ENCODE results near the gene SAA1. TPM values are rescaled to one million over a fixed set of nuclear protein-coding genes. Genes with fewer than 3 reads are reported as not detected.
"Not testable (repeated sequence)": the region's sequence is repeated elsewhere in the genome, so short reads cannot be mapped to it uniquely, and the experiment has no call there.

The SAA1 gene
- polyA plus RNA-seq, 1 donor: not detected

DNA sequence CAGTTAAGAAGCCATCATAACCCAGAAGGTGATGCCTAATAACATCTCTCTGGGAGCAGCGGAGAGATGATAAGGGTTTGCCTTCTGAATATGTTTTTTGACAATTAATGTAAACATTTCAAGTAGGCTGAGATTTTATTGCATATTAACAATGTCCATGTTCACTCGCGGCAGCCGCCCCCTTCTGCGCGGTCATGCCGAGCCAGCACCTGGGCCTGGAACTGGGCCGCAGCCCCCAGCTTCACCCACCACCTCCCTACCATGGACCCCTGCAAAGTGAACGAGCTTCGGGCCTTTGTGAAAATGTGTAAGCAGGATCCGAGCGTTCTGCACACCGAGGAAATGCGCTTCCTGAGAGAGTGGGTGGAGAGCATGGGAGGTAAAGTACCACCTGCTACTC is 4.3 kb upstream of the SAA1 start:
- DNase-seq: no peak

DNA sequence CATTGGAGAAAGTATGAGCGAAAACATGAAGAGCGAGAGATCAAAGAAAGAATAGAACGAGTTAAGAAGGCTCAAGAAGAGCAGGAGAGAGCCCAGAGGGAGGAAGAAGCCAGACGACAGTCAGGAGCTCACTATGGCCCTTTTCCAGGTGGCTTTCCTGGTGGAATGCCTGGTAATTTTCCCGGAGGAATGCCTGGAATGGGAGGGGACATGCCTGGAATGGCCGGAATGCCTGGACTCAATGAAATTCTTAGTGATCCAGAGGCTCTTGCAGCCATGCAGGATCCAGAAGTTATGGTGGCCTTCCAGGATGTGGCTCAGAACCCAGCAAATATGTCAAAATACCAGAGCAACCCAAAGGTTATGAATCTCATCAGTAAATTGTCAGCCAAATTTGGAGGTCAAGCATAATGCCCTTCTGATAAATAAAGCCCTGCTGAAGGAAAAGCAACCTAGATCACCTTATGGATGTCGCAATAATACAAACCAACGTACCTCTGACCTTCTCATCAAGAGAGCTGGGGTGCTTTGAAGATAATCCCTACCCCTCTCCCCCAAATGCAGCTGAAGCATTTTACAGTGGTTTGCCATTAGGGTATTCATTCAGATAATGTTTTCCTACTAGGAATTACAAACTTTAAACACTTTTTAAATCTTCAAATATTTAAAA is 3.2 kb upstream of the SAA1 start:
- DNase-seq: not testable (repeated sequence)

DNA sequence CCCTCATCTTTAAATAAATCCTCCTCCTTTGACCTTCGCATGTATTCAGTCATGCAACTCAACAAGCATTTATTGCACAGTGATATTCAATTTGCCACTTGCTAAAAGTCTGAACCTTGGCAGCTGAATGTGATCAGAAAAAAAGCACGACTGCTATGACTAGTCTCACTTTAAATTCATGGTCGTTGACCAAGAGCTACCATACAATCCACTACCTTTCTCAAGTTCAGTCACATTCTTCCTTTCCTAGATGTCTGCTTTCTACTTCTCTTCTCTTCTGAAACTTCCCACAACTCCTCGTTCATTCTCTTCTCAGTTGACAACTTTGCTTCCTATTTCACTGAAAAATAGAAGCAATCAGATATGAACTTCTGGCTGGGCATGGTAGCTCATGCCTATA is 2.0 kb upstream of the SAA1 start:
- no peak for DNase-seq

DNA sequence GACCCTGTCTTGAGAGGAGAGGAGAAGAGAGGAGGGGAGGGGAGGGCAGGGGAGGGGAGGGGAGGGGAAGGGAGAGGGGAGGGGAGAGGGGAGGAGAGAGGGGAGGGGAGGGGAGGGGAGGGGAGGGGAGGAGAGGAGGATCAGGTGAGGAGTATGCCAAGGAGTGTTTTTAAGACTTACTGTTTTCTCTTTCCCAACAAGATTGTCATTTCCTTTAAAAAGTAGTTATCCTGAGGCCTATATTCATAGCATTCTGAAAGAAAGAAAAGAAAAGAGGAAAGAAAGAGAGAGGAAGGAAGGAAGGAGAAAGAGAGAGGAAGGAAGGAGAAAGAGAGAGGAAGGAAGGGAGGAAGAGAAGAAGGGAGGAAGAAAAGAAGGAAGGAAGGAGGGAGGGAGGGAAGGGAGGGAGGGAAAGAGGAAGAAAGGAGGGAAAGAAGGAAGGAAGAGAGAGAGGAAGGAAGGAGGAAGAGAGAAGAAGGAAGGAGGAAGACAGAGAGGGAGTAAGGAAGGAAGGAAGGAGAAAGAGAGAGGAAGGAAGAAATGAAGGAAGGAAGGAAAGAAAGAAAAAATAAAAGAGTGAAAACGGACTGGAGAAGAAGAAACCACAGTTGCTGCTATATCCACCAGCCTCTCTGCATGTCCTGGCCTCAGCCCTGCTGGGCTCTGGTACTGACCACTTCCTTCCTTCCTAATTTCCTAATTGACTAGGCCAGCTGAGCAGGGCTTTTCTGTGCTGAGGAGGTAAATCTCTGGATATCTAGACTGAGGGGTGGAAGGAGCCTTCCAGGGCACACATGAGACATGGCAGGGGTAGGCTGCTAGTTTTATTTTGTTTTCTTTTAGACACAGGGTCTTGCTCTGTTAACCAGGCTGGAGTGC is 1.1 kb upstream of the SAA1 start:
- DNase-seq: no peak

DNA sequence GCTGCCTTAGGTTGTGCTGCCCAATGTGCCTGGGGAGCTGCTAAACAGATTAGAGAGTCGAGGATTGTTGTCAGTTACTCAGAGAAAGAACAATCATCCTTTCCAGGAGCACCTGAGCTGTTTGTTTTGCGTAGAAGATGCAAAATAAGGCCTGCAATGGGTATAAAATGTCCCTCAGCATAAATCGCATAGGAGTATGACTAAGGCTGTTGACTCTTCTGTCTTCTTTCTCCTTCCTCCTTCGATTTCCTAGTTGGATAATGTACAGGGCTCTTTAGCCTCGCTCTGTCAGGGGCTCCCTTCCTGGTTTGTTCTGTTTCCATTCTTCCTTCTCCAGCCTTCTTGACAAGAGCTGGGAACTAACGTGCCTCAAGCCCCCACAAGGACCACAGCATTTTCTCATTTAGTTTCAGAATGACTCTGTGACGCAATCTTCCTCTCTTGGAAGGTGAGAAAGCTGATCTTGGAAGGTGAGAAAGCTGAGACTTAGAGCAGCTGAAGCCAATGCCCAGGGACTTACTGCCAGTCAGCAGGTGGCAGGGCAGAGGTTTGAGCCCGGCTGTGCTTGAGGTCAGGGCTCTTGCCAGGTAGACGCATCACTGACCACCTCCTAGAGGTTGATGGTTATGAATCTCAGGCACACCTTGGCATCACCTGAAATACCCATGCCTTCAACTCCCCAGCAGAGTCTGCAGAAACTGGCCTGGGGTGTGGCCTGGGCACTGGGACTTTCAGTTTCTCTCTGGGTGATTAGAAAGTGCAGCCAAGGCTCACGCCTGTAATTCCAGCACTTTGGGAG is 1.5 kb downstream of the SAA1 start:
- not testable (repeated sequence) for DNase-seq

DNA sequence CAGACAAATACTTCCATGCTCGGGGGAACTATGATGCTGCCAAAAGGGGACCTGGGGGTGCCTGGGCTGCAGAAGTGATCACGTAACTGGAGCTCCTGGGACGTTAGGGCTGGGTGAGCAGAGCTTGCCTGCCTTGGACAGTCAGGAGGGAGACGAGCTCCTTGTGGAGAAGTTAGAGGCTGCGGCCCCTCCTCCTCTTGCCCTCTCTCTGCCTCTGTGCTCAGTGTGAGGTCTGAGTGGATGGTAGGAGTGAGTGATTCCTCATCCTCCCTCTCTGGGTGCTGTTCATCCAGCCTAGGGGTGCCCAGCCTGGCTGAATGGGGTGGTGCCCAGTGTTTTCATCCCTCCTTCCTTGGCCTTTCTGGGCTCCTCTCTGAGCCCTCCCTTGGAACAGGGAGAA is 3.2 kb downstream of the SAA1 start:
- not testable (repeated sequence) for DNase-seq

DNA sequence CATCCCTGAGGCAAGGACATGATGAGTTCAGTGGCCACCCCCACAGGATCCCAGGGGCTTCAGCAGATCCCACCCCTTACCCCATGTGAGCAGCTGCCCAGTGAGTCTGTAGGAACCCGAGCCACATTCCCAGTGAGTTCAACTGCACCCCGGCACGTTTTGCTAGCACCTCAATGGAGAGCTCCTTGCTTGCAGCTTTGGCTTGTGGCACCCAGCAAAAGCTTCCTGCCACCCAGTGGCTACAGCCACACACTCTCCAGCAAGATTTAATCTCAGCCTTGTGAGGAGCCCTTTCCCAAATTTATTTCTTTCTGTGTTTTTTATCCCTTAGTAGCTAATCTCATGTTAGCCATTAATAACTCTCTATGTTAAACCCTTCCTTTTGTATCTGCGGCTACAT is 4.0 kb downstream of the SAA1 start:
- DNase-seq: no peak

DNA sequence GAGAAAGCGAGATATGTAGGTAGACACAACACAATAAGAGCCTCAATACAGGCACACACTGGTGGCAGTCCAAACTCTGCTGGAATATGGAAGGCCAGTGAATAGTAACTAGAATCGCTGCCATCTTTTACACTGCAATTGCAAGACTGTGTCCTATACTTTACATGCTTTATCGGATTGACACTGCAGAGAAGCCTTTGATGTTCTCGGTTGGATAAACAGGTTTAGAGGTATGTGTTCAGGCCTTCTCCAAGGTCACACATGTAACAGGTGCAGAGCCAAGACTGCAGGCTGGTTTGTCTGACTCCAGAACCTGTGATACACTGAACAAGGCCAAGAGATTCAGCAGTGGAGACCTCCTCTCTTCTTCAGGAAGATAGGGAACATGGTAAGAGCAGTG is 5.1 kb downstream of the SAA1 start:
- no peak for DNase-seq

DNA sequence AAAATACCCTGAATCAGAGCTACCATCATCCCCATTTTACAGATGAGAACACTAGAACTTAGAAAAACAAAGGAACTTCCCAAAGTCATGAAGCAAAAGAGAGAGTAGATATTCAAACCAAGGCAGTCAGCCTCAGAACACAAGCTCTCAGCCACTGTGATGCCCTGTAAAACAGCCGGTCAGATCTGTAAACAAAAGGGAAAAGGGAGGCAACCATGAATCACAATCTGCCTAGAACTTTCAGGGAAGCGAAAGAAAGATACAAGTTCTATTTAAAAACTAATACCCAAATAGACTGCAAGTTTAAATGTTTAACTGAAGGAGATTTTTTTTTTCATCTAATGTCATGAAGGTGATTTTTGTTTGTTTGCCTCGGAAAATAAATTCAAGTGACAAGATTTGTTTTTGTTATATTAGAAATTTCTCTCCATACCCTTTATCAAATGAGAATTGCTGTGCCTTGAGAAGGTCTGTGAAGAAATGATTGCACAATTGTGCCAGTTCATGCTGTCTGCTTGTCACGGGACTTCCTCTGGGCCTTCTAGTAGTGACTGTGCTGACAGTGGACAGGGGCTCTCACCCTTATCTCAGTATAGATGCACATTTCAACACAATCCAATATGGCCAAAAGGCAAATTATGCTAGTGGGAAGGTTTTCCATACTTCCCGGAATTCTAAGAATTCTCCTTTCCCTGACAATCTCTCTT is 11.7 kb downstream of the SAA1 start:
- DNase-seq: peak; percentile 6

DNA sequence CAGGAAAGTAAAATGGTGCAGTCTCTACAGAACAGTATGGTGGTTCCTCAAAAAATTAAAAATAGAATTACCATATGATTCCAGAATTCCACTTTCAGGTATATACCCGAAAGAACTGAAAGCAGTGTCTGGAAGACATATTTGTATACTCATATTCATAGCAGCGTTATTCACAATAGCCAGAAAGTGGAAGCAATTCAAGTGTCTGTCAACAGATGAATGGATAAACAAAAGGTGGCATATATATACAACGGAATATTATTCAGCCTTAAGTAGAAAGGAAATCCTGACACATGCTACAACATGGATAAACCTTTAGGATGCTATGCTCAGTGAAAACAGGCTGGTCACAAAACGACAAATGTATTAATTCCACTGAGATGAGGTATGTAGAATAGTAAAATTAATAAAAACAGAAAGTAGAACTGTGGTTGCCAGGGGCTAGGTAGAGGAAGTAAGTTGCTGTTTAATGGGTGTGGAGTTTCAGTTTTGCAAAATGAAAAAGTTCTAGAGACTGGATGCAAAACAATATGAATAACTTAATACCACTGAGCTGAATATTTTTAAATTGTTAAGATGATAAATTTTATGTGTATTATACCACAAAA is 14.5 kb downstream of the SAA1 start:
- no peak for DNase-seq

DNA sequence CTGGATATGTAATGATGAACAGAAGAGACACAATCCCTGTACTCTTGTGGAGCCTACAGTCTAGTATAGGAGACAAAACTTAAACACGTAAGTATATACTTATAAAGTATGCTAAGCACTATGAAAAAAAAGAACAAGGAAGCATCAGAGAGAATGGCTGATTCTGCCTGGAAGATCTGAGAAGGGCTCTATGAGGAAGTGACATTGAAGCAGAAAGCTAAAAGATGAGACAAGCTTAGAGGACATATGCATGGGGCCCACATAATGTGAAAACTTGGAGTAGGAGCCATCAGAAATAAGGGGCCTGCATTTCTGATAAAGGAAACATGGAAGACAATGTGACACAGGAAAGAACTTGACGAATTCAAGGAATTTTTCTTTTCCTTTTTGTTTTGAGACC is 16.6 kb downstream of the SAA1 start:
- DNase-seq: no peak

DNA sequence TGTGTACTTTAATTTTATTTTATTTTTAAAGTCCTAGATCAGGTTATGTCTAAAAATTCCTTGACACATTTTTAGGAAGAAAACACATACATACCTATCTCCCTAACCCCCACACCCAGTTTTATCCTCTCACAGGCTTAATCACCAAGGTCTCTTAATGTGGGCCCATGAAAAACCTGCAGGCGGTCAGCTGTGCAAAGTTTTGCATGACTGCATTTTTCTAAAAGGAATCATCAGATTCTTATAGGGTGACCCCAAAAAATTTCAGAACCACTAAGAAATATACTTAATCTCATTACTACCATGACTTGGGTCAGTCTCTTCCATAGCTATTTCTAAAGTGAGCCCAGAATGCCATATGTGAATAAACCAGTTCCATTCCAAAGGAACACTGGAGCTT is 19.8 kb downstream of the SAA1 start:
- no peak for DNase-seq

DNA sequence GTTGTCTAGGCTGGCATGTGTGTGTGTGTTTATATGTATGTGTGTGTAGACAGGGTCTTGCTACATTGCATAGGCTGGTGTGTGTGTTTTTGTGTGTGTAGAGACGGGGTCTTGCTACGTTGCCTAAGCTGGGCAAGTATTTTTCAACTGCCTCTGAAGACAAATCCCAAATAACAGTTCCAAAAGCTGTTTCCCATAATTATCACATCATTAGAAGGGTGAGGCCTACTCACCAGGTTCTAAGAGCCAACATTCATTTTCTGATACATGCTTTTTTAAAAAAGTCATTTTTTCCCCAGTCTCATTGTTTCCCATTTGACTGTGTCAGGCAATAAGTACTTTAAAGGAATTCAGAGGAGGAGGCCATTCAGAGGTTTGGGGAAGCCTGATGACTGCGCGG is 22.8 kb downstream of the SAA1 start:
- DNase-seq: no peak

DNA sequence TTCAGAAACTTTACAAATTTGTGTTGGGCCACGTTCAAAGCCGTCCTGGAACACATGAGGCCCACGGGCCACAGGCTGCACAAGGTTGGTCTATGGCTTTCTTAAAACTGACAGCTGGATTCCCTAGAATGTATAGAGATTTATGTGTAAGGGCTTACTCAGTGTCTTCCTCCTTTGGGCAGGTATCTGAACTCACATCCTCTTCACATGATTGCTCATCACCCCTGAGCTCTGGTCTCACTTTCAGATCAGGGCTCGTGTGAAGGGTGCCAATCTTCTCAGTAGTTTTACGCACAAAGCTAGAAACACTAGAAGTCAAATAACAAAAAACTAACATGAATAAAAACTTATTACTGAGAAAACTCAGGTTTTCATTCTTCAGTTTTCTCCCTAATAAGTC is 28.8 kb downstream of the SAA1 start:
- no peak for DNase-seq

DNA sequence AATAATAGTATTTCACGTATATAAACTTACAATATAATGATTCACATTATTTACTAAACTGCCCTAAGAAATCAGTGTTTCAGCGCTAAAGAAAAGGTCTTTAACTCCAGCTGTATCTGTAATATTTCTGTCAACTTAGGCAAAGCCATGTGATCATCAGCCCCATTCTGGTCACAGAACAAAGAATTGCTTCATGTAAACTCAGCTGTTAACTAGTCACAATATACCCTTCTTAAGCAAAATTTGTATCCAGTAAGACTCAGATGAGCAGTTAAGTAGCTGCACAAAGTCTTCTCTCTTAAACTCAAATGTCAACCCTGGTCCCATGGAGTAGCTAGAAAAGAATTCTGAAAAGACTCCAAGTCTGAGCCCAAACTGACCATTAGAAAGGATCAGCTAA is 29.3 kb downstream of the SAA1 start:
- no peak for DNase-seq

DNA sequence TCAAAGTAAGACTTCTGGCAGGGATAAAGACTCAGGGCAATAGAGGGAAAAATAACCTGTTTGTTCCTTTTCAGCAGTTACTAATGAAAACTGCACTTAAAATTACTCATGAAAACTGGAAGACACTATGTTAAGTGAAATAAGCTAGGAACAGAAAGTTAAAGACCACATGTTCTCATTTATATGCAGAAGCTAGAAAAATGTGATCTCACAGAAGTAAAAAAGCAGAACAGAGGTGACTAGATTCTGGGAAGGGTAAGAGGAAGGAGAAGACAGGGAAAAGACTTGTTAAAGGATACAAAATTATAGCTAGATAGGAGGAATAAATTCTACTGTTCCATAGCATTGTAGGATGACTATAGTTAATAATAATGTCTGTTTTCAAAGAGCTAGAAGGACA is 33.7 kb downstream of the SAA1 start:
- DNase-seq: no peak

DNA sequence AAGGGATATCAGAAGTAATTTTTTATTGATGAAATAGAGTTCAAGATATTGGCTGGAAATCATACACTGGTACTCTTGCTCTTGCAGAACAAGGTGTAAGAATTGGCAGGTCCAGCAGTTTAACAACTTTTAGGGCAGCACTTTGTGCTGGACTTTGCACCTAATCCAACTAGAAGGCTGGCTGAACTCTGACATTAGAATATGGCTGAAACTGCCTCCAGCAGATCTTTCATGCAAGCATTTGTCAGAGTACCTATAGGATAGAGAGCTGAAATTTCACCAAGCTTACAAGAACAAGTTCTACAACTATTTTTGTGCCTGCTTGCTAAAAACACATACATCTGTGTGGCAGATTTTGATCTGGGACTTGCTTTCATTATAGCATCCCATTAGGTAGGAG is 38.7 kb downstream of the SAA1 start:
- DNase-seq: no peak

DNA sequence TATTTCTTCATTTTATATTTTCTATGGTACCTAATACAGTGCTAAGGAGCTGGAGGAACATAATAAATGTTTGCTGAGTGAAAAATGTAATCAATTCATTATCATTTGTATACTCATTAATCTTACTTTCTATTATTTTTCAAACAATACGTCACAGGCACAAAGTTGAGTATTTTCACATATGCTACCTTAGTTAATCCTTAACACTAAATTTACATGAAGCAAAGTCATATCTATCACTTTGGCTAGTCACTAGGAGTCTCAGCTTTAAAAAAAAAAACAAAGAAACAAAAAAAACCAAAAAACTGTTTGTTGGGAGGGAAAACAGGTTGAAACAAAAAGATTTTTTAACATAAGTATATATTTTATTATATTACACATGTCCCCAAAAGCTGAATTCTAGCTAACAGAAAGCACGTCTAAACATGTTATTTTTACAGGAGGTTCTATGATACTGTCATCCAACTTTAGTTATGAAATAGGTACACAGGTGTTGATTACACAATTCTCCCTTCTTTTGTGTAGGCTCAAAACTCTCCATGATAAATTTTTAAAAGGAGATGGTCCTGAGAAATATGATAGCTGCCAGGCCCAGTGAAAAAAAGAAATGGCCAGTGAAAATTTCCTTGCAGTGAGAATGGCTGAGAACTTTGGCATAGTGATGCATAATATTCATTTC is 41.5 kb downstream of the SAA1 start:
- DNase-seq: no peak

DNA sequence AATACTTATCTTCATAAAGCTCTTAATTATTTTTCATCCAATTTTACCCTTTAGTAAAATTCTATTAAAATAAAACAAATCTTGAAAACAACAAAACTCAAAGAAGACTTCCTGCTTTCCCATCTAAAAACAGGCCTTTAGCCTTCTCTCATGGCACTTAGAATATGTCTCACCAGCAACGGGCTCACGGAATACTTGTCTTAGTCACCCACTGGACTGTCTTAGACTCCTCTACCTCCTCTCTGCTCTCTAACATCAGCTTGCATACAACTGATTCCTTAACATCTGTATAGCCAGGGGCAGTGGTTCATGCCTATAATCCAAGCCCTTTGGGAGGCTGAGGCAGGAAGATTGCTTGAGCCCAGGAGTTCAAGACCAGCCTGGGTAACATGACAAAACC is 42.2 kb downstream of the SAA1 start:
- DNase-seq: no peak

DNA sequence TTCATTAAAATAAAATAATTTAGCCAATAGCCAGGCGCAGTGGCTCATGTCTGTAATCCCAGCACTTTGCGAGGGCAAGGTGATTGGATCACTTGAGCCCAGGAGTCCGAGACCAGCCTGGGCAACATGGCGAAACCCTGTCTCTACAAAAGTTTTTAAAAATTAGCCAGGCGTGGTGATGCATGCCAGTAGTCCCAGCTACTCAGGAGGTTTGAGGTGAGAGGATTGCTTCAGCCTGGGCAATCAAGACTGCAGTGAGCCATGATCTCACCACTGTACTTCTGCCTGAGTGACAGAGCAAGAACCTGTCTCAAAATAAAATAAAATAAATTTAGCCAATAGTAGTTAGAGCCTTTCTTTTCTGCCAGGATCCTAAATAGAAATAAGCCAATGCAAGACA is 43.6 kb downstream of the SAA1 start:
- DNase-seq: no peak

DNA sequence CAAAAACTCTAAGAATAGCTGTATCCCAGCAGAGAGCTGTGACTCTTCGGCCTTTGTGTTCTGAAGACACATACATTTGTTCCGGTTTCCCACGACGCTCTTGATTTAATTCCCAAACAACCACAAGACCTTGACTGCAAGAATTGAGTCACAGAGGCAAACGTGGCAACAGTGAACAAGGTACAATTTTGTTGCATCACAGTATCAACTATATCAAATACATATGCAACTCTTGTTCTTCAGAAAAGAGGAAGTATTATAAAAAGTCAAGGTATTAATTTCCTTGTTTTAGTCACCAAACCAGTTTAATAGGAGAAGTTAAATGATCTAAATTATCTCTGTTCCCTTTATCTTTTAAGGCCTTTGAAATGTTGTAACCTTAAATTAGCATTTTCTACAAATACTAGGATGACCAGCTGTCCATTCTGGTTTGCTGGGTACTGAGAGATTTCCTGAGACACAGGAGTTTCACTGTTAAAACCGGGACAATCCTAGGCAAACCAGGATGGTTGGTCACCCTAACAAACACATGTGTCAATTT is 44.8 kb downstream of the SAA1 start:
- DNase-seq: no peak

All from hindlimb muscle (tissue), 1 donor.